B cell (primary cell): ENCODE results near the gene GRIK2. TPM values are rescaled to one million over a fixed set of nuclear protein-coding genes. Genes with fewer than 3 reads are reported as not detected.

Experiments
- ATAC-seq: fragments of 200-7000 bp; cut with Tn5 transposase; one replicate; pipeline ENCODE4 v1.10.0; 2021; ENCODE audit warnings: low read depth, mild to moderate bottlenecking, moderate number of reproducible peaks, moderate library complexity
- CTCF ChIA-PET: fragments of 350-600 bp; sonication (Branson Sonifier 250); formaldehyde crosslinking; loops from one replicate; lab custom pipeline; 2021; ENCODE audit warnings: antibody characterized with exemption, inconsistent platforms; lab: Charles Lee
- POLR2A ChIA-PET: fragments of 350-600 bp; sonication (Branson Sonifier 250); formaldehyde crosslinking; loops from one replicate; lab custom pipeline; 2021; ENCODE audit warnings: antibody characterized with exemption; lab: Charles Lee
- DNase-seq: peaks from one replicate; pipeline ENCODE4 v3.0.0; 2013
- H2AFZ ChIP-seq: 2 replicates; pipeline ENCODE4 v1.6.1; 2012; ENCODE audit warnings: mild to moderate bottlenecking, low read depth, low read length; ENCODE audit not compliant: insufficient read depth, poor library complexity, severe bottlenecking
- H3K27ac ChIP-seq, 2 donors: 1 replicate in 1 of 2; 2 replicates in 1 of 2; pipeline ENCODE4 v1.5.1; 2012 to 2013; ENCODE audit warnings: low read length in 2 of 2, mild to moderate bottlenecking in 2 of 2, moderate library complexity in 1 of 2
- H3K27me3 ChIP-seq, 4 experiments: fragments of 200-600 bp in 1 of 4; sonication (generic) in 1 of 4; replicated peaks in 1 of 4; 1 replicate in 2 of 4; 2 replicates in 2 of 4; pipeline versions ENCODE4 v1.6.1 to v1.7.0; 2013 to 2016; ENCODE audit warnings: low read length in 3 of 4, mild to moderate bottlenecking in 2 of 4, mixed read lengths in 1 of 4, moderate library complexity in 1 of 4; ENCODE audit not compliant: insufficient read depth in 4 of 4, control insufficient read depth in 3 of 4; ENCODE audit errors: control extremely low read depth in 1 of 4
- H3K36me3 ChIP-seq, 2 experiments: replicated peaks in 1 of 2; 1 replicate in 1 of 2; 2 replicates in 1 of 2; pipeline versions ENCODE4 v1.6.1 to v1.7.1; 2013; ENCODE audit warnings: low read length in 1 of 2; ENCODE audit not compliant: insufficient read depth in 2 of 2, control insufficient read depth in 1 of 2; ENCODE audit errors: control extremely low read depth in 1 of 2, extremely low read depth in 1 of 2
- H3K4me1 ChIP-seq, 2 donors: fragments of 200-600 bp in 1 of 2; sonication (generic) in 1 of 2; 1 replicate in 1 of 2; 2 replicates in 1 of 2; pipeline versions ENCODE4 v1.5.1 to v1.6.1; 2013 to 2017; ENCODE audit warnings: low read length in 2 of 2; ENCODE audit not compliant: control insufficient read depth in 2 of 2, insufficient read depth in 2 of 2
- H3K4me2 ChIP-seq: replicated peaks from 2 replicates; pipeline ENCODE3; 2012; ENCODE audit warnings: mild to moderate bottlenecking, low read depth, low read length; ENCODE audit not compliant: poor library complexity, severe bottlenecking
- H3K4me3 ChIP-seq, 5 experiments: fragments of 200-600 bp in 1 of 5; sonication (generic) in 1 of 5; 1 replicate in 3 of 5; 2 replicates in 2 of 5; pipeline versions ENCODE4 v1.5.1 to v1.7.0; 2011 to 2016; ENCODE audit warnings: low read length in 4 of 5, mild to moderate bottlenecking in 4 of 5, low read depth in 2 of 5, control low read depth in 1 of 5, moderate library complexity in 1 of 5; ENCODE audit not compliant: insufficient read depth in 1 of 5; ENCODE audit errors: control extremely low read depth in 1 of 5, extremely low read depth in 1 of 5
- H3K79me2 ChIP-seq: fragments of 200-600 bp; sonication (generic); one replicate; pipeline ENCODE4 v1.6.0; 2016; ENCODE audit warnings: low read length; ENCODE audit not compliant: control insufficient read depth, insufficient read depth
- H3K9ac ChIP-seq: fragments of 200-600 bp; sonication (generic); 2 replicates; pipeline ENCODE4 v1.6.1; 2017; ENCODE audit warnings: mild to moderate bottlenecking, low read length, moderate library complexity
- H3K9me3 ChIP-seq, 3 donors: one replicate each; pipeline versions ENCODE4 v1.6.1 to v1.7.1; 2013; ENCODE audit warnings: low read length in 2 of 3; ENCODE audit not compliant: control insufficient read depth in 2 of 3, insufficient read depth in 1 of 3; ENCODE audit errors: control extremely low read depth in 1 of 3
- H4K20me1 ChIP-seq: 2 replicates; pipeline ENCODE4 v1.6.0; 2012; ENCODE audit warnings: mild to moderate bottlenecking, low read length; ENCODE audit not compliant: insufficient read depth, control insufficient read depth, poor library complexity, severe bottlenecking
- H3K27ac Mint-ChIP-seq: one replicate; pipeline ENCODE4 v1.8.0; 2021; ENCODE audit warnings: mixed read lengths
- H3K27me3 Mint-ChIP-seq: one replicate; pipeline ENCODE4 v1.8.0; 2021; ENCODE audit warnings: mixed read lengths
- H3K4me1 Mint-ChIP-seq: one replicate; pipeline ENCODE4 v1.8.0; 2021; ENCODE audit warnings: mixed read lengths
- H3K4me3 Mint-ChIP-seq: one replicate; pipeline ENCODE4 v1.8.0; 2021; ENCODE audit warnings: mixed read lengths
- H3K9me3 Mint-ChIP-seq: one replicate; pipeline ENCODE4 v1.8.0; 2022; ENCODE audit warnings: mixed read lengths; ENCODE audit not compliant: insufficient read depth
- CTCF ChIP-seq: fragments of 200-600 bp; IDR thresholded peaks from one replicate; pipeline ENCODE4 v1.8.0; 2022; ENCODE audit warnings: antibody characterized with exemption, mild to moderate bottlenecking
- EZH2 ChIP-seq: IDR thresholded peaks from 2 replicates; pipeline ENCODE4 v1.6.1; 2012; ENCODE audit warnings: borderline replicate concordance, low read depth, mild to moderate bottlenecking, moderate library complexity, low read length; ENCODE audit not compliant: insufficient read depth, poor library complexity, severe bottlenecking
- WGBS: methylation state at CpG from one replicate; pipeline ENCODE4 v1.1.5; 2013; ENCODE audit warnings: missing lambda C conversion rate; ENCODE audit not compliant: insufficient coverage; 5-methylcytosine and 5-hydroxymethylcytosine counted together
- intact Hi-C: fragments of 100-400 bp; cut with micrococcal nuclease; formaldehyde crosslinking; loops from one replicate; pipeline ENCODE4 v1.10.0; 2022
- polyA plus RNA-seq: library from polyadenylated mRNA; depleted of rRNA; stranded (reverse); fragments of >200 nt; gene quantifications from 2 replicates; pipeline ENCODE4 v1.2.3, GENCODE V29; 2012
- total RNA-seq, 2 donors: library from RNA; stranded (reverse); fragments of 120-200 nt in 1 of 2; gene quantifications; 1 replicate in 1 of 2; 2 replicates in 1 of 2; pipeline versions ENCODE4 v1.2.3 to v1.2.4, GENCODE V29; 2013 to 2022

The GRIK2 gene
- total and polyA plus RNA-seq, 2 donors (not counting 1 experiment from before 2014, with no cell fraction given) = not detected

- Histone ChIP-seq H2AFZ (no peak overlapping the region), H3K4me3 (no peak overlapping the region), H4K20me1 (no peaks in the 10 kb centered on the region), H3K27ac (no peak overlapping the region), H3K27me3 (no peaks in the 10 kb centered on the region), H3K79me2 (no peaks in the 10 kb centered on the region), H3K4me1 (no peaks in the 10 kb centered on the region), H3K36me3 (no peaks in the 10 kb centered on the region), H3K9ac (no peak overlapping the region), H3K9me3 (no peaks in the 10 kb centered on the region), H3K4me2 (no peak overlapping the region)
- ChIA-PET CTCF (no interaction called here), POLR2A (no interaction called here)
- H3K9me3 Mint-ChIP-seq = no peaks in the 10 kb centered on the region
- intact Hi-C loops = no loop called here
- no CpG with 5 or more reads among the region's 2 CpGs for WGBS
- ATAC-seq = no peak
- H3K4me3 Mint-ChIP-seq = no peak overlapping the region
- no peak for DNase-seq
- H3K27me3 Mint-ChIP-seq = no peaks in the 10 kb centered on the region
- no peak overlapping the region for H3K27ac Mint-ChIP-seq
- no peak for TF ChIP-seq EZH2
- TF ChIP-seq CTCF = no peak
- H3K4me1 Mint-ChIP-seq = no peaks in the 10 kb centered on the region
Measured at GRCh38 chr6:101689695-101690094, 296.2 kb downstream of the GRIK2 start.

- no peak for DNase-seq
- no peak for ATAC-seq
- Histone ChIP-seq H3K4me3 (no peak overlapping the region), H3K4me2 (no peak overlapping the region), H3K9me3 (no peaks in the 10 kb centered on the region), H3K4me1 (no peaks in the 10 kb centered on the region), H3K27me3 (no peaks in the 10 kb centered on the region), H3K9ac (no peak overlapping the region), H3K27ac (no peak overlapping the region), H2AFZ (no peak overlapping the region), H3K36me3 (no peaks in the 10 kb centered on the region), H4K20me1 (no peaks in the 10 kb centered on the region), H3K79me2 (no peaks in the 10 kb centered on the region)
- CTCF ChIA-PET = no interaction called here
- TF ChIP-seq EZH2 (no peak), CTCF (no peak)
- no peak overlapping the region for H3K4me3 Mint-ChIP-seq
- no peak overlapping the region for H3K27ac Mint-ChIP-seq
- 36% methylated on average over 2 of the region's 3 CpGs for WGBS
- H3K4me1 Mint-ChIP-seq = no peaks in the 10 kb centered on the region
- no peaks in the 10 kb centered on the region for H3K27me3 Mint-ChIP-seq
- intact Hi-C loops = no loop called here
- POLR2A ChIA-PET = no interaction called here
- H3K9me3 Mint-ChIP-seq = peaks cover 3% of the 10 kb centered on the region
Measured at GRCh38 chr6:101700655-101701054, 307.1 kb downstream of the GRIK2 start.
